Skeletal muscle satellite cell (primary cell): ENCODE measurements around the gene STYXL1.
"Not testable (repeated sequence)": the region's sequence is repeated elsewhere in the genome, so short reads cannot be mapped to it uniquely, and the experiment has no call there.

Experiments used
- H3K27me3 ChIP-seq: 2 replicates; pipeline ENCODE4 v1.7.0; 2013; ENCODE audit warnings: low read length; ENCODE audit not compliant: control insufficient read depth, insufficient read depth
- H3K36me3 ChIP-seq: 2 replicates; pipeline ENCODE4 v1.7.0; 2013; ENCODE audit warnings: mild to moderate bottlenecking, control low read depth, low read length; ENCODE audit not compliant: insufficient read depth
- H3K4me1 ChIP-seq: 2 replicates; pipeline ENCODE4 v1.7.0; 2013; ENCODE audit warnings: low read length; ENCODE audit not compliant: control insufficient read depth, insufficient read depth
- H3K4me2 ChIP-seq: 2 replicates; pipeline ENCODE4 v1.7.0; 2013; ENCODE audit warnings: mild to moderate bottlenecking, low read length
- H3K4me3 ChIP-seq: 2 replicates; pipeline ENCODE4 v1.7.0; 2013; ENCODE audit warnings: low read length
- H3K9ac ChIP-seq: 2 replicates; pipeline ENCODE4 v1.7.0; 2013; ENCODE audit warnings: mild to moderate bottlenecking, low read depth, low read length, moderate library complexity
- H3K9me3 ChIP-seq: replicated peaks from 2 replicates; pipeline ENCODE4 v1.7.0; 2013; ENCODE audit warnings: mild to moderate bottlenecking, control low read depth, low read length

Gene STYXL1

DNA sequence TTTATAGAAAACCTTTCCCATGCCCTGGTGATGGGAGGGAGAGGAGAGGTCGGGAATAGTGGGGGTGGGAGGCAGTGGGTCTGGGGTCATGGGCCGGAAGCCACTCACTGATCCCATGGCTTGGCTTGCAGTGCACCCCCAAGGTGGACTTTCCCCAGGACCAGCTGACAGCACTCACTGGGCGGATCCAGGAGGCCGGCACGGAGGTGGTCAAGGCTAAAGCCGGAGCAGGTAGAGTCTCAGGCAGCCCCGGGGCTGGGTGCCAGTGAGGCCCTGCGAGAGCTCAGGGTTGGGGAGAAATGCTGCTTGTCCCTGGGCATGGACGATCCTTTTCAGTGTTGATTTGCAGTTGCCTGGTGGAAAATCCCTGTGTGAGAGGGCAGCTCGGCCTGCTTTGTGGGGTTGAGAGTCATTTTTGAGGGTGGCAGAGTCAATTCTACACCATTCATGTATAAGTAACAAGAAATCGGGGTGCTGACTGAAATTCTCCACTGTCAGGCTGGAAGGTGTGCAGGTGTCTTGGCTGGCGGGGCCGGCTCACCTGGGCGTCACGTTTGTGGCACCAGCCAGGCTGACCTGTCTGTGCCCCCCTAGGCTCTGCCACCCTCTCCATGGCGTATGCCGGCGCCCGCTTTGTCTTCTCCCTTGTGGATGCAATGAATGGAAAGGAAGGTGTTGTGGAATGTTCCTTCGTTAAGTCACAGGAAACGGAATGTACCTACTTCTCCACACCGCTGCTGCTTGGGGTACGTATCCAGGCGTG, 16.6 kb upstream of the STYXL1 start:
- Histone ChIP-seq H3K27me3 (no peaks in the 10 kb centered on the region), H3K4me1 (peaks cover 24% of the 10 kb centered on the region), H3K9ac (no peak overlapping the region), H3K4me3 (no peak overlapping the region), H3K4me2 (no peak overlapping the region), H3K36me3 (peaks cover 76% of the 10 kb centered on the region), H3K9me3 (no peaks in the 10 kb centered on the region)

DNA sequence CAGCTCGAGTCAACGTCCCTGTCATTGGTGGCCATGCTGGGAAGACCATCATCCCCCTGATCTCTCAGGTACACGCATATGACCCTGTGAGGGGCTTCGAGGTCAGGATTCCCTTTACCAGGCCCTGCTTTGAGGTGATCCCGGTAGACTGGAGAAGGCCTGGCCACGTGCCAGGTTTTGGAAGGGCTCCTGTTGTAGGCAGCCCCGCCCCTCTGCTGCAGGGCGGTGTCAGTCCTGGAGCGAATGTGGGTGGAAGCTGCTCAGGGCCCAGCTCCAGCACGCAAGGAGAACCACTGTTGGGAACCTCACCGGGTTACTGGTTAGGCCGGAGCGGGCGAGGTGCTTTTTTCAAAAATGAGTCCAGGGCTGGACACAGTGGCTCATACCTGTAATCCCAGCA, 15.7 kb upstream of the STYXL1 start:
- H3K27me3 ChIP-seq: no peaks in the 10 kb centered on the region
- peaks cover 84% of the 10 kb centered on the region for H3K36me3 ChIP-seq
- H3K4me1 ChIP-seq: peaks cover 16% of the 10 kb centered on the region
- H3K4me2 ChIP-seq: no peak overlapping the region
- no peaks in the 10 kb centered on the region for H3K9me3 ChIP-seq
- no peak overlapping the region for H3K4me3 ChIP-seq
- no peak overlapping the region for H3K9ac ChIP-seq

DNA sequence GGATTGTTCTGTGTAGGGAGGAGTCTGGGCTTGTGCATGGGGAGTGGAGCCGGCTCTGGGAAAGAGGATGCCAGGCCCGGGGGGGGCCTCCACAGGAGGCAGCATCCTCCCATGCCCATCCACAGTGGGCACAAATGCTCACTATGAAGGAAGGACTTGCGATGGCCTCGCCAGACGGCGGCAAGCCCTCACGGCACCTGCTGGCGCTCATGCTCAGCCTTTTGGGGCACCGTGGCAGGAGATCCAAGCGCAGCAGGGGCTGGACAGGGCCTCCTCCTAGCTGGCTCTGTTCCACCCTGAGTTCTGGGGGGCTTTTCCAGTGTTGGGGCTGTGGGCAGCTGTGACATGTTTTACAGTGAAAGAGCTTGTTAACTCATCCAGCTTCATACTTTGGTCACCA, 15.3 kb upstream of the STYXL1 start:
- Histone ChIP-seq H3K36me3 (peaks cover 88% of the 10 kb centered on the region), H3K9me3 (no peaks in the 10 kb centered on the region), H3K4me3 (no peak overlapping the region), H3K4me2 (no peak overlapping the region), H3K27me3 (no peaks in the 10 kb centered on the region), H3K9ac (no peak overlapping the region), H3K4me1 (peaks cover 14% of the 10 kb centered on the region)

DNA sequence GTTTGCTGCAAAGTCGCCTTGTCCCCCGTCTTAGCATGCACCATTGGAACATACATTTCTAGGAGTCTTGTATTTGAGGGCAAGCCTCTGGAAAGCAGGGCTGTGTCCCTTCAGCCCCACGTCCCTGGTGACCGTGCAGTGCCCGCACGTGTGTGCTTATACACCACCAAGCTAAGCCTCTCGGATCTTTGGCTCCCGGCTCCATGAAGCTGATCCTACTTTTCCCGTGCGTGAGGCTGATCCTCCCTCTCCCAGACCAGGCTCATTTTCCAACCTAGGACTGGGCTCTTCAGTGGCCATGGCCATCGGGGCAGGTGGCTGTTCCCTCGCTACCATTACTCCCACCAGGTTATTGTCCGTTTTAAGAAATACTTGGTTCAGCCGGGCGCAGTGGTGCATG, 14.5 kb upstream of the STYXL1 start:
- peaks cover 6% of the 10 kb centered on the region for H3K4me1 ChIP-seq
- H3K36me3 ChIP-seq: peaks cover 97% of the 10 kb centered on the region
- H3K4me2 ChIP-seq: no peak overlapping the region
- H3K4me3 ChIP-seq: no peak overlapping the region
- no peaks in the 10 kb centered on the region for H3K27me3 ChIP-seq
- no peak overlapping the region for H3K9ac ChIP-seq
- no peaks in the 10 kb centered on the region for H3K9me3 ChIP-seq

DNA sequence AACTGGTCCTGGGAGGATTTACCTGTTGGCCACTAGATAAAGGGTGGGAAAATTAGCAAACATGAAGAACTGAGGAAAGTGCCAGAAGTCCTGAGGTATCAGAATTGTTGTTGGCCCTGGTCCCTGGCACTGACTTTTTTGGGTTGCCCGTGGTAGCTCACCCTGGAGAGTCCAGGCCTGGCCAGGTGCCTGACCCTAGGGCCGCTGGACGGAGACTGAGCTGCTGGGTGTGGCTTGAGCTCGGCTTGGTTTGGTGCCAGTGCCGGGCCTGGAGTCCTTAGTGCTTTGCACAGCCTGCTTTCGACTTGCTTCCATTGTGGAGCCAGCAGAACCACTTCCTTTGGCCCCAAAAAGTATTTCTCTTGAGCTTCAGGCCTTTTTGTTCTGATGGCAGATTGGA, 13.0 kb upstream of the STYXL1 start:
- Histone ChIP-seq H3K4me2 (no peak overlapping the region), H3K9ac (no peak overlapping the region), H3K4me3 (no peak overlapping the region), H3K9me3 (no peaks in the 10 kb centered on the region), H3K4me1 (no peaks in the 10 kb centered on the region), H3K27me3 (no peaks in the 10 kb centered on the region), H3K36me3 (peaks cover 92% of the 10 kb centered on the region)

DNA sequence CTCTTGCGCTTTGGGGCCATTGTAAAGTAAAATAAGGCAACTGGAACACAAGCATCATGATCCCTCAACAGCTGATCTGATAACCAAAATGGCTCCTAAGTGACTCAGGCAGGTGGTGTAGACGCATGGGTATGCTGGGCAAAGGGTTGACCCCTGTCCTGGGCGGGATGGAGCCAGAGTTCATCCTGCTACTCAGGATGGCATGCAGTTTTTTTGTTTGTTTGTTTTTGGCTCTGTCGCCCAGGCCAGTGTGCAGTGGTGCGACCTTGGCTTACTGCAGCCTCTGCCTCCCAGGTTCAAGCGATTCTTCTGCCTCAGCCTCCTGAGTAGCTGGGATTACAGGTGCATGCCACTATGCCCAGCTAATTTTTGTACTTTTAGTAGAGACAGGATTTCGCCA, 10.9 kb upstream of the STYXL1 start:
- H3K4me2 ChIP-seq, H3K4me3 ChIP-seq, H3K9me3 ChIP-seq, H3K27me3 ChIP-seq, H3K4me1 ChIP-seq, H3K9ac ChIP-seq: not testable (repeated sequence)
- H3K36me3 ChIP-seq: peaks cover 72% of the 10 kb centered on the region

DNA sequence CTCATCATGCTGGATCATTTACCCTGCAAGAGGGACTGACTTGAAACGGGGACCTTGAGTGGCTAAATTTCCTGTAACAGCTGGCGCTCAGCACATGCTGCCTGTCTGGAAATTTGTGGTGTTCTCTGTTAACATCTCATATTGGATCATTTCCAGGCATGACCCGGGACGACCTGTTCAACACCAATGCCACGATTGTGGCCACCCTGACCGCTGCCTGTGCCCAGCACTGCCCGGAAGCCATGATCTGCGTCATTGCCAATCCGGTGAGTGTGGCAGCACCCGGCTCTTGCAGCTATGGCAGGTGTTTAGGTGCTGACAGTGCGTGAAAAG, 10.0 kb upstream of the STYXL1 start:
- no peak overlapping the region for H3K9ac ChIP-seq
- peaks cover 63% of the 10 kb centered on the region for H3K36me3 ChIP-seq
- peaks cover 10% of the 10 kb centered on the region for H3K4me1 ChIP-seq
- no peak overlapping the region for H3K4me2 ChIP-seq
- H3K27me3 ChIP-seq: no peaks in the 10 kb centered on the region
- H3K4me3 ChIP-seq: no peak overlapping the region
- H3K9me3 ChIP-seq: no peaks in the 10 kb centered on the region

DNA sequence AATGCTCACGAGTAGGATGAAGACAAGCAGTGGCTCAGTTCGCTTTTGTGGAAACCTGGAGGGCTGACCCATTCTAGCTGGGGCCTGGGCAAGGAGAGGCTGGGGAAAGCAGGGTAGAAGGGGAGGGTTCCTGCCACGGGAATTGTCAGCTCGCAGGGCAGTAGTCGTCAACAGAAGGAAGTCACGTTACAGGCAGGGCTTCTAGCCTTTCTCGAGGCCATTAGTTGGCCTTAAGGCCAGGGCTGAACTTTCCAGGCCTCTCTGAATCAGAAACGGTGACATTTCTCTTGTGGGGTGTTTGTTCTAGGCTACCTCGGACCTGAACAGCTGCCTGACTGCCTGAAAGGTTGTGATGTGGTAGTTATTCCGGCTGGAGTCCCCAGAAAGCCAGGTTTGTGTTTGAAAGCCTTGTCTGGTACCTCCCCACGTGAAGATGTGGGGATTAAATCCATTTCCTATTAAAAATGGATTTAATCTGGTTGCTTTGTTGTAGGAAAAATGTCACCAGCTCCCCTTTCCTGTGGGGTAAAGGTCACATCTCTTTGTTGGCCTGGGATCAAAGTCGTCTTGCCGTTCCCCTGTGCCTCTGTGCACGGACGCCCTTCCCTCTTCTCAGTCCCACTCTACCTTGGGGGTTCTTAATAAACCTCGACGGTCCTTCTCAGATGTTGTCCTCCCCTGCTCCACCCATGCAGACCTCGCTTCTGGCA, 9.5 kb upstream of the STYXL1 start:
- no peak overlapping the region for H3K9ac ChIP-seq
- no peak overlapping the region for H3K4me3 ChIP-seq
- H3K4me1 ChIP-seq: peaks cover 10% of the 10 kb centered on the region
- no peaks in the 10 kb centered on the region for H3K27me3 ChIP-seq
- H3K36me3 ChIP-seq: peaks cover 57% of the 10 kb centered on the region
- H3K4me2 ChIP-seq: no peak overlapping the region
- H3K9me3 ChIP-seq: no peaks in the 10 kb centered on the region

DNA sequence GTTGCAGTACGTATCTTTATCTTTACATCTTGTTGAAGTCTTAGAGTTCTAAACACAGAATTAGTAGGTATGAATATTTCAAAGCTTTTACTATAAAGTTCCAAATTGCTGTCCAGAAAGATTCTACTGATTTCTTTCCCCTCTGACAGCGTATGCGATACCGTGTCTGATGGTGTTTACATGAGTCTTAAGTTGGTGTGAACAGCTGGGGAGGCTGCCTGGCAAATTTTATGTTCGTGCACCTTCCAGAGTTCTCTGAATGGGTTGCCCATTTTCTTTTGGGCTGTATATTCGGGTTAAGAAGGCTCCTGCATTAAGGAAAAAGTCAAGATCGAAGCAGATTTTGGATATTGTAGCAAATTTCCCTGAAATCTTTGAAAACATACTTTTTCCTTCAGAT, 8.4 kb upstream of the STYXL1 start:
- Histone ChIP-seq H3K9ac (no peak overlapping the region), H3K4me1 (peaks cover 10% of the 10 kb centered on the region), H3K9me3 (no peaks in the 10 kb centered on the region), H3K4me2 (no peak overlapping the region), H3K27me3 (no peaks in the 10 kb centered on the region), H3K4me3 (no peak overlapping the region), H3K36me3 (peaks cover 52% of the 10 kb centered on the region)

DNA sequence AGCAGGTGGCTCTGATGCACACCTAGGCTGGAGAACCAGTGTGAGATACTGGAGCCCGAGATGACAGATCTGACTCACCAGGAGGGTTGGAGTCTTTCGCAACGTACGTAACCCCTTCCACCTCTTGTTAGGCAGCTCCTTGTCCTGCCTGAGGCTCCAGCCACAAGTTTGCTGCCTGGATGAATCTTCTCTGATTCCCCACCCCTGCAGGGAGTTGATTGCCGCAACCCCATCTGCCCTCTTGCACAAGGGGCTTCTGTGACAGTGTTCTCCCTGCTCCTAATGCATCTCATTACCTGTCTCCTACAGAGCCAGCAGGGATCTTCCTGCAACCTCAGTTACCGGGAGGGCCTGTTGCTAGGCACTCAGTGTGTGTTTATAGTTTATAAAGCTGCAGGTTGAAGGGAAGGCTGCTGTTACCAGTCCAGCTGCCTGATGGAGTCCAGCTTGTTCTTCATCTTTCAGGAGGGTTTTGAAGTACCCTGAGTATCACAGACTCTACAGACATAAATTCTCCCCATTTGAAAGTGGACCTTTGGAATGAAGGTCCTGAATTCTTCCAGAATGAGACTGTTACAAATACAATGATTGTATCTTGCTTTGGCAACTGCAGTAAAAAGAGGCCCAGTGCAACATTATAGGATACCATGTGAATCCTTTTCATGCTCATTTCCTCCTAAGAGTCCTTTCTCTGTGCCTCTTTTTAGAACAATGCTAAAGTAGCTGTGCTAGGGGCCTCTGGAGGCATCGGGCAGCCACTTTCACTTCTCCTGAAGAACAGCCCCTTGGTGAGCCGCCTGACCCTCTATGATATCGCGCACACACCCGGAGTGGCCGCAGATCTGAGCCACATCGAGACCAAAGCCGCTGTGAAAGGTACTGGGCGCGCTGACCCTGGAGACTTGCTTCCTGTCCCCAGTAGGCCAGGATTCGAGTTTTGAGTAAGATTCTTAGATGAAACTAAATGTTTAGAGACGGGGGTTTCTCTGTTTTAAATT, 6.6 kb upstream of the STYXL1 start:
- Histone ChIP-seq H3K27me3 (no peaks in the 10 kb centered on the region), H3K4me3 (no peak overlapping the region), H3K9me3 (no peaks in the 10 kb centered on the region), H3K4me1 (peaks cover 10% of the 10 kb centered on the region), H3K36me3 (peaks cover 40% of the 10 kb centered on the region), H3K4me2 (no peak overlapping the region), H3K9ac (no peak overlapping the region)

DNA sequence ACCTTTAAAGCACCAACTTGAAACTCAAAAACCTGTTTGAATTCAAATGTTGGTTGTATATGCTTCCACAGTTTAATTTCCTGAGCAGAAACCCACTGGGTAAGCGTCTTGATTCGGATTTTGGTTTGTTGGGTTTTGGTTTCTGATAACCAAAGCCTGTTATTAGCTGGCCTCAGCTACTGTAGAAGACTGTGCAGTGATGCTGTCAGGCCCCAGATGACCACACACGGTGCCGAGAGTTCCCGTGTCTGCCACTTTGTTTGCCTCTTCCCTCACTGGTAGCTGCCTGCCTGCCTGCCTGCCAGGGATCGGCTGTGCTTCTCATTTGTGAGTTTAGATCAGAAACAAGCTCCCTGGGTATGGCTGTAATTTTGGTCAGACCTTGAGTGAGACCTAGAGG, 5.7 kb upstream of the STYXL1 start:
- H3K36me3 ChIP-seq: peaks cover 31% of the 10 kb centered on the region
- no peaks in the 10 kb centered on the region for H3K9me3 ChIP-seq
- no peak overlapping the region for H3K4me3 ChIP-seq
- no peak overlapping the region for H3K9ac ChIP-seq
- no peaks in the 10 kb centered on the region for H3K27me3 ChIP-seq
- no peak overlapping the region for H3K4me2 ChIP-seq
- H3K4me1 ChIP-seq: peaks cover 15% of the 10 kb centered on the region
